MM.1S (cell line): ENCODE results near the gene GRK4.

ENCODE experiments used
- DNase-seq: peaks from one replicate; pipeline ENCODE4 v3.0.0-alpha.2; 2015
- H2AFZ ChIP-seq: fragments of 300-600 bp; sonication (generic); 2 replicates; pipeline ENCODE4 v1.6.0; 2016; ENCODE audit warnings: antibody characterized with exemption, low read length
- H3F3A ChIP-seq: fragments of 300-600 bp; sonication (generic); 2 replicates; pipeline ENCODE4 v1.6.1; 2016; ENCODE audit warnings: mild to moderate bottlenecking, antibody characterized with exemption, low read length, moderate library complexity, mixed read lengths; ENCODE audit not compliant: insufficient read depth
- H3K27ac ChIP-seq: fragments of 300-600 bp; sonication (generic); 2 replicates; pipeline ENCODE4 v1.5.1; 2016; ENCODE audit warnings: mild to moderate bottlenecking, low read length
- H3K27me3 ChIP-seq: fragments of 300-600 bp; sonication (generic); replicated peaks from 2 replicates; pipeline ENCODE4 v1.6.0; 2016; ENCODE audit warnings: low read length; ENCODE audit not compliant: insufficient read depth
- H3K36me3 ChIP-seq: fragments of 300-600 bp; sonication (generic); replicated peaks from 2 replicates; pipeline ENCODE4 v1.6.1; 2016; ENCODE audit warnings: mild to moderate bottlenecking, low read length, mixed read lengths; ENCODE audit not compliant: insufficient read depth
- H3K4me1 ChIP-seq: fragments of 300-600 bp; sonication (generic); 2 replicates; pipeline ENCODE4 v1.6.1; 2016; ENCODE audit warnings: low read length, mixed read lengths
- H3K4me2 ChIP-seq: fragments of 300-600 bp; sonication (generic); 2 replicates; pipeline ENCODE4 v1.6.0; 2016; ENCODE audit warnings: low read depth, low read length
- H3K4me3 ChIP-seq: fragments of 300-600 bp; sonication (generic); 2 replicates; pipeline ENCODE4 v1.5.1; 2016; ENCODE audit warnings: low read length, mixed read lengths
- H3K79me2 ChIP-seq: fragments of 300-600 bp; sonication (generic); 2 replicates; pipeline ENCODE4 v1.6.1; 2016; ENCODE audit warnings: mixed run types, low read length, mixed read lengths
- H3K9ac ChIP-seq: fragments of 300-600 bp; sonication (generic); 2 replicates; pipeline ENCODE4 v1.6.1; 2016; ENCODE audit warnings: low read length, mixed read lengths
- H3K9me2 ChIP-seq: fragments of 300-600 bp; sonication (generic); replicated peaks from 2 replicates; pipeline ENCODE4 v1.6.1; 2016; ENCODE audit warnings: mild to moderate bottlenecking, low read length, mixed read lengths; ENCODE audit not compliant: insufficient read depth
- H3K9me3 ChIP-seq: fragments of 300-600 bp; sonication (generic); replicated peaks from 2 replicates; pipeline ENCODE4 v1.6.1; 2016; ENCODE audit warnings: mild to moderate bottlenecking, low read length, mixed read lengths; ENCODE audit not compliant: insufficient read depth
- H4K20me1 ChIP-seq: fragments of 300-600 bp; sonication (generic); 2 replicates; pipeline ENCODE4 v1.6.1; 2016; ENCODE audit warnings: mild to moderate bottlenecking, low read length, moderate library complexity, mixed read lengths; ENCODE audit not compliant: insufficient read depth
- CTCF ChIP-seq: fragments of 300-600 bp; sonication (generic); IDR thresholded peaks from 2 replicates; pipeline ENCODE4 v1.5.1; 2016; ENCODE audit warnings: antibody characterized with exemption, low read length, mixed read lengths
- EZH2 ChIP-seq: fragments of 300-600 bp; sonication (generic); optimal IDR thresholded peaks from 2 replicates; pipeline ENCODE3; 2017; ENCODE audit warnings: low read depth, mild to moderate bottlenecking, antibody characterized with exemption, low read length, mixed read lengths
- EZH2phosphoT487 ChIP-seq: fragments of 300-600 bp; sonication (generic); IDR thresholded peaks from 2 replicates; pipeline ENCODE4 v1.6.1; 2018; ENCODE audit warnings: antibody characterized with exemption, low read length

GRK4 gene

GRCh38 chr4:3019145-3019846, 55.9 kb downstream of the GRK4 start:
- Histone ChIP-seq H3K27ac (no peak overlapping the region), H3F3A (no peaks in the 10 kb centered on the region), H3K4me2 (no peak overlapping the region), H3K4me1 (no peaks in the 10 kb centered on the region), H4K20me1 (no peaks in the 10 kb centered on the region), H3K36me3 (no peaks in the 10 kb centered on the region), H2AFZ (no peak overlapping the region), H3K4me3 (no peak overlapping the region), H3K9me3 (no peaks in the 10 kb centered on the region), H3K9me2 (no peaks in the 10 kb centered on the region), H3K9ac (no peak overlapping the region), H3K27me3 (no peaks in the 10 kb centered on the region), H3K79me2 (no peaks in the 10 kb centered on the region)
- TF ChIP-seq EZH2 (no peak), CTCF (no peak), EZH2phosphoT487 (no peak)
- no peak for DNase-seq

DNA sequence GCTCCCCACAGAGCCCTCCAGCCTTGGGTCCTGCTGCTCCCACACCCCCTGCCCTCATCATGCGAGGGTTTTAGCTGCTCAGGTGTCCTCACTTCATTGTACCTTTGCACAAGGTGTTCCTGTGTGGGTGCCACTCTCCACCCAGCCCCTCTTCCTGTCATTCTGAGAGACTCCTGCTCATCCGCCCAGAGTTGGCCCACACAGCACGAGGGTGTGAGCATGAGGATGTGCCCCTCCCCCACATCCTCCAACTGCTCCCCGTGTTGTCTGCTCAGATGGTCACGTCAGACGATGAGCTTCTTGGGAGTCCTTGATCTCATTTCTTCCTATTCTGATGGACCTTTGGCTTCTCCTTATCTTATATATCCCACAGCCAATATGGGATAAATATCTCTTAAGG, 57.8 kb downstream of the GRK4 start:
- TF ChIP-seq CTCF (no peak), EZH2phosphoT487 (no peak), EZH2 (no peak)
- H3K4me1 ChIP-seq: no peaks in the 10 kb centered on the region
- H2AFZ ChIP-seq: no peak overlapping the region
- no peak overlapping the region for H3K9ac ChIP-seq
- H3K27ac ChIP-seq: no peak overlapping the region
- H3K9me2 ChIP-seq: no peaks in the 10 kb centered on the region
- no peaks in the 10 kb centered on the region for H3K36me3 ChIP-seq
- no peaks in the 10 kb centered on the region for H3K79me2 ChIP-seq
- H4K20me1 ChIP-seq: no peaks in the 10 kb centered on the region
- no peak overlapping the region for H3K4me2 ChIP-seq
- no peak for DNase-seq
- no peaks in the 10 kb centered on the region for H3F3A ChIP-seq
- H3K27me3 ChIP-seq: no peaks in the 10 kb centered on the region
- no peaks in the 10 kb centered on the region for H3K9me3 ChIP-seq
- H3K4me3 ChIP-seq: no peak overlapping the region

- Histone ChIP-seq H4K20me1 (no peaks in the 10 kb centered on the region), H3K9me2 (no peaks in the 10 kb centered on the region), H3K27ac (no peak overlapping the region), H3K4me3 (no peak overlapping the region), H3K27me3 (no peaks in the 10 kb centered on the region), H3F3A (no peaks in the 10 kb centered on the region), H3K79me2 (no peaks in the 10 kb centered on the region), H3K9me3 (no peaks in the 10 kb centered on the region), H2AFZ (no peak overlapping the region), H3K9ac (no peak overlapping the region), H3K4me2 (no peak overlapping the region), H3K4me1 (no peaks in the 10 kb centered on the region), H3K36me3 (no peaks in the 10 kb centered on the region)
- no peak for DNase-seq
- no peak for TF ChIP-seq EZH2phosphoT487
- TF ChIP-seq CTCF: no peak
- no peak for TF ChIP-seq EZH2
Observed at GRCh38 chr4:3021627-3022026, 58.3 kb downstream of the GRK4 start.
